SK-N-SH (cell line): ENCODE results near the gene SHROOM2. TPM values are rescaled to one million over a fixed set of nuclear protein-coding genes. Genes with fewer than 3 reads are reported as not detected.

Experiments used
- CTCF ChIA-PET: fragments of 300-600, 350-600 bp; formaldehyde crosslinking; extraction: SDS; loops from one replicate; lab custom pipeline; 2021; lab: Yijun Ruan, JAX
- POLR2A ChIA-PET: fragments of 350-600 bp; sonication (Branson Sonifier 250); formaldehyde crosslinking; extraction: SDS; loops from one replicate; lab custom pipeline; 2020; ENCODE audit warnings: antibody characterized with exemption, inconsistent platforms; lab: Yijun Ruan, JAX
- DNase-seq: peaks from one replicate; pipeline ENCODE4 v3.0.0; 2012
- H2AFZ ChIP-seq: fragments of 200-600 bp; sonication (generic); 2 replicates; pipeline ENCODE4 v1.8.1; 2016; ENCODE audit warnings: antibody characterized with exemption, mild to moderate bottlenecking, low read depth
- H3F3A ChIP-seq: fragments of 200-600 bp; sonication (generic); replicated peaks from 2 replicates; pipeline ENCODE3; 2016; ENCODE audit warnings: antibody characterized with exemption, mild to moderate bottlenecking; ENCODE audit not compliant: insufficient read depth
- H3K27ac ChIP-seq, 2 experiments: fragments of 200-500 bp in 1 of 2; fragments of 200-600 bp in 1 of 2; sonication (Bioruptor generic) in 1 of 2; sonication (generic), shearing (Covaris generic) in 1 of 2; 2 replicates each; pipeline versions ENCODE4 v1.5.1 to v1.6.1; 2014 to 2016; ENCODE audit warnings: low read depth in 2 of 2, inconsistent platforms in 1 of 2, low read length in 1 of 2, mild to moderate bottlenecking in 1 of 2, mixed read lengths in 1 of 2
- H3K27me3 ChIP-seq: fragments of 200-600 bp; sonication (generic), shearing (Covaris generic); 2 replicates; pipeline ENCODE4 v1.6.1; 2016; ENCODE audit warnings: mixed run types; ENCODE audit not compliant: insufficient read depth
- H3K36me3 ChIP-seq, 2 experiments: fragments of 200-500 bp in 1 of 2; fragments of 200-600 bp in 1 of 2; sonication (Bioruptor generic) in 1 of 2; sonication (generic) in 1 of 2; replicated peaks in 1 of 2; 2 replicates each; pipeline versions ENCODE3 to v1.5.1; 2014 to 2016; ENCODE audit warnings: low read length in 1 of 2, mild to moderate bottlenecking in 1 of 2; ENCODE audit not compliant: insufficient read depth in 2 of 2, control insufficient read depth in 1 of 2
- H3K4me1 ChIP-seq, 2 experiments: fragments of 200-500 bp in 1 of 2; fragments of 200-600 bp in 1 of 2; sonication (Bioruptor generic) in 1 of 2; sonication (generic), shearing (Covaris generic) in 1 of 2; 2 replicates each; pipeline versions ENCODE4 v1.5.1 to v1.6.1; 2014 to 2016; ENCODE audit warnings: low read depth in 1 of 2, low read length in 1 of 2, mixed run types in 1 of 2; ENCODE audit not compliant: insufficient read depth in 2 of 2, control insufficient read depth in 1 of 2
- H3K4me2 ChIP-seq: fragments of 200-600 bp; sonication (generic), shearing (Covaris generic); 2 replicates; pipeline ENCODE4 v1.6.1; 2017; ENCODE audit warnings: mixed run types
- H3K4me3 ChIP-seq, 2 experiments: fragments of 200-500 bp in 1 of 2; fragments of 200-600 bp in 1 of 2; sonication (Bioruptor generic) in 1 of 2; sonication (generic), shearing (Covaris generic) in 1 of 2; 2 replicates each; pipeline versions ENCODE4 v1.5.1 to v1.8.1; 2014 to 2016; ENCODE audit warnings: low read depth in 2 of 2, inconsistent platforms in 1 of 2, low read length in 1 of 2, mild to moderate bottlenecking in 1 of 2, mixed read lengths in 1 of 2, moderate library complexity in 1 of 2
- H3K79me2 ChIP-seq: fragments of 200-600 bp; sonication (generic); 2 replicates; pipeline ENCODE4 v1.8.1; 2017; ENCODE audit warnings: mild to moderate bottlenecking; ENCODE audit not compliant: insufficient read depth
- H3K9ac ChIP-seq: fragments of 200-600 bp; sonication (generic); 2 replicates; pipeline ENCODE4 v1.6.1; 2017; ENCODE audit warnings: mixed run types
- H3K9me2 ChIP-seq: fragments of 200-600 bp; sonication (generic); 2 replicates; pipeline ENCODE4 v1.6.1; 2017; ENCODE audit warnings: mixed run types
- H3K9me3 ChIP-seq: fragments of 200-600 bp; sonication (generic); 2 replicates; pipeline ENCODE4 v1.6.1; 2017; ENCODE audit warnings: mixed run types, mild to moderate bottlenecking, moderate library complexity
- H4K20me1 ChIP-seq: fragments of 200-600 bp; sonication (generic); 2 replicates; pipeline ENCODE4 v1.6.1; 2017; ENCODE audit warnings: mild to moderate bottlenecking, mixed run types; ENCODE audit not compliant: insufficient read depth
- ELF1 ChIP-seq: IDR thresholded peaks from 2 replicates; pipeline ENCODE4 v1.4.0; 2012
- EZH2phosphoT487 ChIP-seq: fragments of 200-600 bp; sonication (generic); IDR thresholded peaks from 2 replicates; pipeline ENCODE4 v1.6.1; 2017; ENCODE audit warnings: low read depth, mixed run types, mild to moderate bottlenecking, antibody characterized with exemption, moderate library complexity, borderline replicate concordance
- FOXJ3 ChIP-seq: sonication (generic); formaldehyde crosslinking; IDR thresholded peaks from 2 replicates; pipeline ENCODE4 v1.5.1; 2020; ENCODE audit warnings: mild to moderate bottlenecking, missing genetic modification reagents
- GABPA ChIP-seq: IDR thresholded peaks from 2 replicates; pipeline ENCODE4 v1.4.0; 2012; ENCODE audit warnings: low read depth, mild to moderate bottlenecking
- MXI1 ChIP-seq: IDR thresholded peaks from 2 replicates; pipeline ENCODE4 v1.6.1; 2012; ENCODE audit warnings: mild to moderate bottlenecking, low read depth, low read length, improper control_type of control experiment
- NFIC ChIP-seq: IDR thresholded peaks from 2 replicates; pipeline ENCODE4 v1.4.0; 2012; ENCODE audit warnings: borderline replicate concordance
- POLR2AphosphoS5 ChIP-seq: IDR thresholded peaks from 2 replicates; pipeline ENCODE4 v1.6.1; 2012; ENCODE audit warnings: low read depth, low read length
- RAD21 ChIP-seq: IDR thresholded peaks from 2 replicates; pipeline ENCODE4 v1.6.1; 2012; ENCODE audit warnings: mild to moderate bottlenecking, low read length
- RCOR1 ChIP-seq: fragments of 150-350 bp; IDR thresholded peaks from 2 replicates; pipeline ENCODE4 v1.6.1; 2017; ENCODE audit warnings: antibody characterized with exemption, low read length
- RFX5 ChIP-seq: IDR thresholded peaks from 2 replicates; pipeline ENCODE4 v1.6.1; 2012; ENCODE audit warnings: mild to moderate bottlenecking, improper control_type of control experiment, low read length
- RXRA ChIP-seq: IDR thresholded peaks from 2 replicates; pipeline ENCODE4 v1.4.0; 2012; ENCODE audit warnings: low read depth, mild to moderate bottlenecking, borderline replicate concordance
- SMC3 ChIP-seq: IDR thresholded peaks from 2 replicates; pipeline ENCODE4 v1.6.1; 2012; ENCODE audit warnings: low read depth, low read length, improper control_type of control experiment
- TAF1 ChIP-seq: IDR thresholded peaks from 2 replicates; pipeline ENCODE4 v1.6.1; 2012; ENCODE audit warnings: low read depth, mild to moderate bottlenecking, low read length, moderate library complexity, borderline replicate concordance
- TCF12 ChIP-seq: IDR thresholded peaks from 2 replicates; pipeline ENCODE4 v1.4.0; 2012
- WGBS: methylation state at CpG from one replicate; pipeline ENCODE4 v1.1.6; 2017; ENCODE audit warnings: low lambda C conversion rate; 5-methylcytosine and 5-hydroxymethylcytosine counted together
- polyA plus RNA-seq, 3 experiments: library from polyadenylated mRNA; depleted of rRNA; stranded (reverse); fragments of >200 nt; gene quantifications; 2 replicates each; pipeline ENCODE4 v1.2.3, GENCODE V29; 2012
- TF ChIP-seq, protein P1 (sequence below): IDR thresholded peaks from 2 replicates; pipeline ENCODE4 v1.4.0; 2012; ENCODE audit warnings: low read depth, borderline replicate concordance
- TF ChIP-seq, protein P2 (sequence below): IDR thresholded peaks from 2 replicates; pipeline ENCODE4 v1.4.0; 2012; ENCODE audit warnings: low read depth, borderline replicate concordance
- TF ChIP-seq, protein P3 (sequence below): IDR thresholded peaks from 2 replicates; pipeline ENCODE4 v1.4.0; 2012; ENCODE audit warnings: low read depth
- TF ChIP-seq, protein P4 (sequence below): IDR thresholded peaks from 2 replicates; pipeline ENCODE4 v1.6.1; 2012; ENCODE audit warnings: mild to moderate bottlenecking, low read depth, low read length, moderate library complexity

SHROOM2 gene
- polyA plus RNA-seq, 1 of the 3 experiments (the other 2 are of a cell fraction): not detected

GRCh38 chrX:9829308-9830267 is 43.4 kb downstream of the SHROOM2 start:
- Histone ChIP-seq H3K27me3 (no peaks in the 10 kb centered on the region; the same call in 1 of the 2 replicates), H3K79me2 (no peaks in the 10 kb centered on the region), H3K36me3 (no peaks in the 10 kb centered on the region), H3K4me2 (no peak overlapping the region), H3K9me2 (no peaks in the 10 kb centered on the region), H3K9me3 (no peaks in the 10 kb centered on the region), H3K27ac (no peak overlapping the region), H3F3A (no peaks in the 10 kb centered on the region), H3K4me3 (no peak overlapping the region), H3K9ac (no peak overlapping the region), H4K20me1 (no peaks in the 10 kb centered on the region), H2AFZ (no peak overlapping the region), H3K4me1 (no peaks in the 10 kb centered on the region)
- ChIA-PET CTCF (no interaction called here), POLR2A (no interaction called here)
- TF ChIP-seq, protein P1, sequence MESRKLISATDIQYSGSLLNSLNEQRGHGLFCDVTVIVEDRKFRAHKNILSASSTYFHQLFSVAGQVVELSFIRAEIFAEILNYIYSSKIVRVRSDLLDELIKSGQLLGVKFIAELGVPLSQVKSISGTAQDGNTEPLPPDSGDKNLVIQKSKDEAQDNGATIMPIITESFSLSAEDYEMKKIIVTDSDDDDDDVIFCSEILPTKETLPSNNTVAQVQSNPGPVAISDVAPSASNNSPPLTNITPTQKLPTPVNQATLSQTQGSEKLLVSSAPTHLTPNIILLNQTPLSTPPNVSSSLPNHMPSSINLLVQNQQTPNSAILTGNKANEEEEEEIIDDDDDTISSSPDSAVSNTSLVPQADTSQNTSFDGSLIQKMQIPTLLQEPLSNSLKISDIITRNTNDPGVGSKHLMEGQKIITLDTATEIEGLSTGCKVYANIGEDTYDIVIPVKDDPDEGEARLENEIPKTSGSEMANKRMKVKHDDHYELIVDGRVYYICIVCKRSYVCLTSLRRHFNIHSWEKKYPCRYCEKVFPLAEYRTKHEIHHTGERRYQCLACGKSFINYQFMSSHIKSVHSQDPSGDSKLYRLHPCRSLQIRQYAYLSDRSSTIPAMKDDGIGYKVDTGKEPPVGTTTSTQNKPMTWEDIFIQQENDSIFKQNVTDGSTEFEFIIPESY: no peak
- TF ChIP-seq NFIC: no peak
- TF ChIP-seq MXI1: no peak
- TF ChIP-seq GABPA: no peak
- TF ChIP-seq POLR2AphosphoS5: no peak
- TF ChIP-seq FOXJ3 (CRISPR knock-in tag): no peak
- no peak for TF ChIP-seq RFX5
- TF ChIP-seq TAF1: no peak
- TF ChIP-seq, protein P2, sequence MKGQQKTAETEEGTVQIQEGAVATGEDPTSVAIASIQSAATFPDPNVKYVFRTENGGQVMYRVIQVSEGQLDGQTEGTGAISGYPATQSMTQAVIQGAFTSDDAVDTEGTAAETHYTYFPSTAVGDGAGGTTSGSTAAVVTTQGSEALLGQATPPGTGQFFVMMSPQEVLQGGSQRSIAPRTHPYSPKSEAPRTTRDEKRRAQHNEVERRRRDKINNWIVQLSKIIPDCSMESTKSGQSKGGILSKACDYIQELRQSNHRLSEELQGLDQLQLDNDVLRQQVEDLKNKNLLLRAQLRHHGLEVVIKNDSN: no peak
- TF ChIP-seq, protein P3, sequence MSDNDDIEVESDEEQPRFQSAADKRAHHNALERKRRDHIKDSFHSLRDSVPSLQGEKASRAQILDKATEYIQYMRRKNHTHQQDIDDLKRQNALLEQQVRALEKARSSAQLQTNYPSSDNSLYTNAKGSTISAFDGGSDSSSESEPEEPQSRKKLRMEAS: no peak
- TF ChIP-seq RXRA: no peak
- TF ChIP-seq RCOR1: no peak
- DNase-seq: no peak
- whole genome bisulfite sequencing: 40% methylated on average over 12 of the region's 14 CpGs

GRCh38 chrX:9832811-9833210 is 46.6 kb downstream of the SHROOM2 start:
- H3K9ac ChIP-seq: no peak overlapping the region
- no peaks in the 10 kb centered on the region for H4K20me1 ChIP-seq
- no peaks in the 10 kb centered on the region for H3K9me3 ChIP-seq
- no peak overlapping the region for H3K27ac ChIP-seq
- no peak for DNase-seq
- no peaks in the 10 kb centered on the region for H3F3A ChIP-seq
- no peaks in the 10 kb centered on the region for H3K4me1 ChIP-seq
- H3K4me2 ChIP-seq: no peak overlapping the region
- no peaks in the 10 kb centered on the region for H3K36me3 ChIP-seq
- no peaks in the 10 kb centered on the region for H3K79me2 ChIP-seq
- H3K4me3 ChIP-seq: no peak overlapping the region
- H3K27me3 ChIP-seq: no peaks in the 10 kb centered on the region; the same call in 1 of the 2 replicates
- ChIA-PET CTCF (no interaction called here), POLR2A (no interaction called here)
- no peak overlapping the region for H2AFZ ChIP-seq
- WGBS: 64% methylated on average over 6 of the region's 6 CpGs
- no peaks in the 10 kb centered on the region for H3K9me2 ChIP-seq
- TF ChIP-seq POLR2AphosphoS5 (no peak), ELF1 (no peak), SMC3 (no peak), TAF1 (no peak), GABPA (no peak), RAD21 (no peak), RXRA (no peak), EZH2phosphoT487 (no peak), TCF12 (no peak)
- TF ChIP-seq, protein P4, sequence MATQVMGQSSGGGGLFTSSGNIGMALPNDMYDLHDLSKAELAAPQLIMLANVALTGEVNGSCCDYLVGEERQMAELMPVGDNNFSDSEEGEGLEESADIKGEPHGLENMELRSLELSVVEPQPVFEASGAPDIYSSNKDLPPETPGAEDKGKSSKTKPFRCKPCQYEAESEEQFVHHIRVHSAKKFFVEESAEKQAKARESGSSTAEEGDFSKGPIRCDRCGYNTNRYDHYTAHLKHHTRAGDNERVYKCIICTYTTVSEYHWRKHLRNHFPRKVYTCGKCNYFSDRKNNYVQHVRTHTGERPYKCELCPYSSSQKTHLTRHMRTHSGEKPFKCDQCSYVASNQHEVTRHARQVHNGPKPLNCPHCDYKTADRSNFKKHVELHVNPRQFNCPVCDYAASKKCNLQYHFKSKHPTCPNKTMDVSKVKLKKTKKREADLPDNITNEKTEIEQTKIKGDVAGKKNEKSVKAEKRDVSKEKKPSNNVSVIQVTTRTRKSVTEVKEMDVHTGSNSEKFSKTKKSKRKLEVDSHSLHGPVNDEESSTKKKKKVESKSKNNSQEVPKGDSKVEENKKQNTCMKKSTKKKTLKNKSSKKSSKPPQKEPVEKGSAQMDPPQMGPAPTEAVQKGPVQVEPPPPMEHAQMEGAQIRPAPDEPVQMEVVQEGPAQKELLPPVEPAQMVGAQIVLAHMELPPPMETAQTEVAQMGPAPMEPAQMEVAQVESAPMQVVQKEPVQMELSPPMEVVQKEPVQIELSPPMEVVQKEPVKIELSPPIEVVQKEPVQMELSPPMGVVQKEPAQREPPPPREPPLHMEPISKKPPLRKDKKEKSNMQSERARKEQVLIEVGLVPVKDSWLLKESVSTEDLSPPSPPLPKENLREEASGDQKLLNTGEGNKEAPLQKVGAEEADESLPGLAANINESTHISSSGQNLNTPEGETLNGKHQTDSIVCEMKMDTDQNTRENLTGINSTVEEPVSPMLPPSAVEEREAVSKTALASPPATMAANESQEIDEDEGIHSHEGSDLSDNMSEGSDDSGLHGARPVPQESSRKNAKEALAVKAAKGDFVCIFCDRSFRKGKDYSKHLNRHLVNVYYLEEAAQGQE: no peak
- TF ChIP-seq, protein P2: no peak
